ENCODE measurements around the gene NIPSNAP3A.

NIPSNAP3A gene

DNA sequence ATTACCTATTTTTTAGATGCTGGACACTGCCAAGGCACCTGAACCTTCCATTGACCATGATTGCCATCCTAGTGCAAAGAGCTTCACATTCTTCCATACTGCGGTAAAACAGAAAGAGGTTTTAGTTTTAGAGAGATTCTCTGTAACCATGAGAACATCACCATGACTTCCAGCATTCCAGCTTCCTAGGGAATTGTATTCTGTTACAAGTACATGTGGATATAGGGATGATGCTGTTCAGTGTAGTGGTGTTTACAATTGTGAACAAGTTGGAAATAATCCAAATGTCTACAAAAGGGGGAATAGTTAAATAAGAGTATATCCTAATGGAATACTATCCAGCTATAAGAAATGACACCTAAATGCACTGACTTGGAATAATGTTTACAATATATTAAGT is 38.8 kb downstream of the NIPSNAP3A start:
- DNase-seq (ENCODE audit: low spot score): no peak
- in situ Hi-C loops (cut with MboI; ENCODE audit: low sequenced_read_pairs, unreplicated experiment): loop anchor here (10.0 to 25.0 kb wide), 2 partner anchors 369 to 626 kb away; no protein-coding TSS in a partner anchor
- TF ChIP-seq, protein P1, sequence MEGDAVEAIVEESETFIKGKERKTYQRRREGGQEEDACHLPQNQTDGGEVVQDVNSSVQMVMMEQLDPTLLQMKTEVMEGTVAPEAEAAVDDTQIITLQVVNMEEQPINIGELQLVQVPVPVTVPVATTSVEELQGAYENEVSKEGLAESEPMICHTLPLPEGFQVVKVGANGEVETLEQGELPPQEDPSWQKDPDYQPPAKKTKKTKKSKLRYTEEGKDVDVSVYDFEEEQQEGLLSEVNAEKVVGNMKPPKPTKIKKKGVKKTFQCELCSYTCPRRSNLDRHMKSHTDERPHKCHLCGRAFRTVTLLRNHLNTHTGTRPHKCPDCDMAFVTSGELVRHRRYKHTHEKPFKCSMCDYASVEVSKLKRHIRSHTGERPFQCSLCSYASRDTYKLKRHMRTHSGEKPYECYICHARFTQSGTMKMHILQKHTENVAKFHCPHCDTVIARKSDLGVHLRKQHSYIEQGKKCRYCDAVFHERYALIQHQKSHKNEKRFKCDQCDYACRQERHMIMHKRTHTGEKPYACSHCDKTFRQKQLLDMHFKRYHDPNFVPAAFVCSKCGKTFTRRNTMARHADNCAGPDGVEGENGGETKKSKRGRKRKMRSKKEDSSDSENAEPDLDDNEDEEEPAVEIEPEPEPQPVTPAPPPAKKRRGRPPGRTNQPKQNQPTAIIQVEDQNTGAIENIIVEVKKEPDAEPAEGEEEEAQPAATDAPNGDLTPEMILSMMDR (IDR thresholded peaks at IDR 0.05; ENCODE audit: borderline replicate concordance, control extremely low read depth, extremely low read depth, insufficient read depth, missing control alignments): no peak

- in situ Hi-C loops (cut with MboI; ENCODE audit: low sequenced_read_pairs, unreplicated experiment): loop anchor here (10.0 to 25.0 kb wide), 2 partner anchors 367 to 625 kb away; no protein-coding TSS in a partner anchor
- DNase-seq (ENCODE audit: low spot score): no peak
- TF ChIP-seq, protein P1 (IDR thresholded peaks at IDR 0.05; ENCODE audit: borderline replicate concordance, control extremely low read depth, extremely low read depth, insufficient read depth, missing control alignments): no peak
These were observed 40.0 kb downstream of the NIPSNAP3A start for GRCh38 chr9:104787306-104788015.

- TF ChIP-seq, protein P1 (IDR thresholded peaks at IDR 0.05; ENCODE audit: borderline replicate concordance, control extremely low read depth, extremely low read depth, insufficient read depth, missing control alignments): no peak
- no peak for DNase-seq (ENCODE audit: low spot score)
- in situ Hi-C loops (cut with MboI; ENCODE audit: low sequenced_read_pairs, unreplicated experiment): loop anchor here (10.0 to 25.0 kb wide), 2 partner anchors 367 to 624 kb away; no protein-coding TSS in a partner anchor
These were observed 40.8 kb downstream of the NIPSNAP3A start for GRCh38 chr9:104788251-104788650.

DNA sequence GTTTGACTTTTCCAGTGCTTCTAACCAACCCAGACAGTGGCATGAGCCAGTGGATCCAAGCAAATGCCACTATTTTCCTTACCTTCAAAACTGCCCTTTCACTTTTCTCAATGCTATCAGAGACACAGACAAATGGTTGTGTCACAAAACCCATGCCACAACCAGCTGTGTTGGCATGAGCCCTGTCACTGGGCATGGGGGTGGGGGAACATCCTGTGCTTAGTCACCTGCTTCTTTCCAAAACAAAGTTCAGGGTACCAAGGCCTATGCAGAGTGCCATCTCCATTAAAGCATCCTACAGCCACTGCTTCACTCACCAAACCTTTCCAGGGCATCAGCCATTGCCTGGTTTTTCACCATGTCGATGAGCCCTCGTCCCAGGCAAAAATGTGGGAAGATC is 46.6 kb downstream of the NIPSNAP3A start:
- TF ChIP-seq, protein P1 (IDR thresholded peaks at IDR 0.05; ENCODE audit: borderline replicate concordance, control extremely low read depth, extremely low read depth, insufficient read depth, missing control alignments): no peak
- in situ Hi-C loops (cut with MboI; ENCODE audit: low sequenced_read_pairs, unreplicated experiment): loop anchor here (25.0 kb wide), 1 partner anchor 618 kb away; no protein-coding TSS in a partner anchor
- DNase-seq (ENCODE audit: low spot score): no peak

GRCh38 chr9:104795082-104795481 is 47.6 kb downstream of the NIPSNAP3A start:
- TF ChIP-seq, protein P1 (IDR thresholded peaks at IDR 0.05; ENCODE audit: borderline replicate concordance, control extremely low read depth, extremely low read depth, insufficient read depth, missing control alignments): no peak
- in situ Hi-C loops (cut with MboI; ENCODE audit: low sequenced_read_pairs, unreplicated experiment): loop anchor here (25.0 kb wide), 1 partner anchor 617 kb away; no protein-coding TSS in a partner anchor
- DNase-seq (ENCODE audit: low spot score): no peak

- no peak for DNase-seq (ENCODE audit: low spot score)
- in situ Hi-C loops (cut with MboI; ENCODE audit: low sequenced_read_pairs, unreplicated experiment): loop anchor here (25.0 kb wide), 1 partner anchor 616 kb away; no protein-coding TSS in a partner anchor
- TF ChIP-seq, protein P1 (IDR thresholded peaks at IDR 0.05; ENCODE audit: borderline replicate concordance, control extremely low read depth, extremely low read depth, insufficient read depth, missing control alignments): no peak
These were observed 48.4 kb downstream of the NIPSNAP3A start for GRCh38 chr9:104795857-104796256.
